Measurements from ENCODE around the gene THAP4.

Gene THAP4

GRCh38 chr2:241638940-241639339, 2.0 kb upstream of the THAP4 start:
- DNase-seq (ENCODE audit: low read depth): no peak

GRCh38 chr2:241637795-241638660, 1.1 kb upstream of the THAP4 start:
- DNase-seq (ENCODE audit: low read depth): peak; percentile 12

DNA sequence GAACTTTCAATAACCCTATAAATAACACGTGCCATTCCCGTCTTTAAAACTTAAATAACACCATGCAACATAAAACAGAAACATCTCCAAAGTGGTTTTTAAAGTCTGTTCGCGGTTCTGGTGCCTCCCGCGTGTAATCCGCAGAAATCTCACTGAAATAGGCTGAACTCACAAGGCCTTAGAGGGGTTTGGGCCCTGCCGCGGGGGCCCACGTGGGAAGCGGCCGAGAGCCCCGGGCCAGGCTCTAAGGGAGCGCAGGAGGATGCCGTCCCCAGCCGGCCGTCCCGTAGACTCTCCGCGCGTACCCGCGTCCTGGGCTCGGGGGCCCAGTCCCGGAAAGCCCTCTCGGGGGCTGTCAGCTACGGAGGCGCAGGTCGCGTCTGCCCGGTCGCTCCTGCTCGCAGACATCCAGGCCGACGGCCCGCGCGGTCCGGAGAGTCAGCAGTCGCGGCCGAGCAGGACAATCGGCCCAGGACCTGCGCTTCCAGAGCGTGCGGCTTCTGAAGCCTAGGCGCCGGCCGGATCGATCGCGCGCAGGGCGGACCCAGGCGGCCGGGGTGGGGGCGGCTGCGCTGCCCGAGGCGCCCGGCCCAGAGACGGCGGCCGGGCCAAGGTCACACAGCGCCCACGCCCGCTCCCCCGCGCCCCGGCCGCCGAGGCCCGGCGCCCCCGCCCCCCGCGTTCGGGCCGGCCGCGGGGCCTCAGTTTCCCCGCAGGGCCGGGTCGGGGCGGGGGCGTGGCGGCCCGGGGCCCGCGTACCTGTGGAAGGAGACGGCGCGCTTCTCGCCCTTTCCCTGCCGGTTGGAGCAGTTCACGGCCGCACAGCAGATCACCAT, 558 bp downstream of the THAP4 start:
- no peak for DNase-seq (ENCODE audit: low read depth)

DNA sequence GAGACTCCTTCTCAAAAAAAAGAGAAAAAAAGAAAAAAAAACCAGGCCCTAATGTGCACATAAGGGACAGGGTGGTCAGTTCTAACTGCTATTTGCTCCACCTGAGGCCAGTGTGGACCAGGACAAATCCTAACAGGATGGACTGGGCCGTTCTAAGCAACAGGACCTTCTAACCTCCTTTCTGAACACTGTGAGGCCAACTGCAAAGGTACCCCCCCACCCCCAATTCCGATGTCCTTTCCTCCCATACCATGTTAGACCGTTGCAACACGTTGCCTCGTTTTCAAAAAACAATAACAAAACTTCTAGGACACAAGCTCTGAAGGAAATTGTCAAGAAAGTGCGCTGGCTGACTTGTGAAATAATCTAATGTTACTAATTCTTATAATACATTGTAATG, 1.2 kb downstream of the THAP4 start:
- DNase-seq (ENCODE audit: low read depth): no peak

DNA sequence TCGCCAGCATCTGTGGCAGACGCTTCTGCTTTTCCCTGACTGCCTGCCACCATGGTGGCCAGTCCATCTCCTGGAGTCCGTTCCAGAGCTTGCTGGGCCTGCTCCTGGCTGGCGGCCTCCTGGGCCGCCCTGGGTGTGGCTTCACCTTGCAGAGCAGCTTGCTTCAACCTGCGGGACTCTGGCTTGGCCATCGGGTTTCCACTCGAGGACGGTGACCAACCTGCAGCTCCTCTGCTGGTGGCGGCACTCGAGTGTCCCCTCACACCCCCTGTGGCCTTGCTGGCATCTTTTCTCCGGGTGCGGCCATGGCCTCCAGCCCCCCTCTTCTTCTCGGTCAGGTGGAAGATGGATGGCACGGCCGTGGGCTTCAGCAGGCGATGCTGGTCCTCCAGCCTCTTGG, 3.4 kb downstream of the THAP4 start:
- DNase-seq (ENCODE audit: low read depth): no peak

GRCh38 chr2:241632478-241633325, 4.3 kb downstream of the THAP4 start:
- no peak for DNase-seq (ENCODE audit: low read depth)

DNA sequence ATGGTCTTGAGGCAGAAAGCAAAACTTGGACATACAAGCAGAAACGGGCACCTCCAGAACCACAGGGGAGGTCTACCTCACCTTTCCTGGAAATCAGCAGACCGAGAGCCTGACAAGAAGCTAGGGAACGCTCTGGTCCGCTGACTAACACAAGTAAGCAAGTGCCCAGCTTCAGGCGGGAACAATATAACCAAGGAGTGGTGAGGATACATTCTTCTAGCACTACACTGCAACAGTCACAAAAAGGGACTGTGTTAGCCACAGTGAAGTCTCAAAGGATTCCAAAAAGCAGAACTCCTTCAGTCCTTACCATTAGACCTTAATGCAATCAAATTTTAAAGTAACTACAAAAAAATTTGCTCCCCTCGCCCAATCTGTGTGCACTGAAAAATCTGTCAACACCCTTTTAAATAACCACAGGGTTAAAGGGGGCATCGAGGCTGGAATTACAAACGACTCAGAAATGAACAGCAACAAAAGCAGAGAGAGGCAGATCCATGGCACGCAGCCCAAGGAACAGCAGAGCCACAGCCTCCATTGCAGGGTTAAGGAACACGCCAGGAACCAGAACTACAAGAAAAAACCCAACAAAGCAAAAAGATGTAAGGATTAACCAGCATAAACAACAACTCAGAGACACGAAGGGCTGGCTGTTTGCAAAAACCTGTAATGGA, 7.1 kb downstream of the THAP4 start:
- DNase-seq (ENCODE audit: low read depth): no peak

GRCh38 chr2:241627675-241628074, 9.3 kb downstream of the THAP4 start:
- no peak for DNase-seq (ENCODE audit: low read depth)

DNA sequence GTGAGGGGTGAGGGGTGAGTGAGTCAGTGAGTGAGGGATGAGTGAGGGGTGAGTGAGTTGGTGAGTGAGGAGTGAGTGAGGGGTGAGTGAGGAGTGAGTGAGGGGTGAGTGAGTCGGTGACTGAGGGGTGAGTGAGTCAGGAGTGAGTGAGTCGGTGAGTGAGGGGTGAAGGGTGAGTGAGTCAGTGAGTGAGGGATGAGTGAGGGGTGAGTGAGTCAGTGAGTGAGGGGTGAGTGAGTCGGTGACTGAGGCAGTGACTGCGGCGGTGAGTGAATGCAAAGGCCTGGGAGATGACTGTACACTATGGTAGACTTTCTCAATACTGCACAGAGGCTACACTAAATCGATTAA, 16.6 kb downstream of the THAP4 start:
- DNase-seq (ENCODE audit: low read depth): no peak

DNA sequence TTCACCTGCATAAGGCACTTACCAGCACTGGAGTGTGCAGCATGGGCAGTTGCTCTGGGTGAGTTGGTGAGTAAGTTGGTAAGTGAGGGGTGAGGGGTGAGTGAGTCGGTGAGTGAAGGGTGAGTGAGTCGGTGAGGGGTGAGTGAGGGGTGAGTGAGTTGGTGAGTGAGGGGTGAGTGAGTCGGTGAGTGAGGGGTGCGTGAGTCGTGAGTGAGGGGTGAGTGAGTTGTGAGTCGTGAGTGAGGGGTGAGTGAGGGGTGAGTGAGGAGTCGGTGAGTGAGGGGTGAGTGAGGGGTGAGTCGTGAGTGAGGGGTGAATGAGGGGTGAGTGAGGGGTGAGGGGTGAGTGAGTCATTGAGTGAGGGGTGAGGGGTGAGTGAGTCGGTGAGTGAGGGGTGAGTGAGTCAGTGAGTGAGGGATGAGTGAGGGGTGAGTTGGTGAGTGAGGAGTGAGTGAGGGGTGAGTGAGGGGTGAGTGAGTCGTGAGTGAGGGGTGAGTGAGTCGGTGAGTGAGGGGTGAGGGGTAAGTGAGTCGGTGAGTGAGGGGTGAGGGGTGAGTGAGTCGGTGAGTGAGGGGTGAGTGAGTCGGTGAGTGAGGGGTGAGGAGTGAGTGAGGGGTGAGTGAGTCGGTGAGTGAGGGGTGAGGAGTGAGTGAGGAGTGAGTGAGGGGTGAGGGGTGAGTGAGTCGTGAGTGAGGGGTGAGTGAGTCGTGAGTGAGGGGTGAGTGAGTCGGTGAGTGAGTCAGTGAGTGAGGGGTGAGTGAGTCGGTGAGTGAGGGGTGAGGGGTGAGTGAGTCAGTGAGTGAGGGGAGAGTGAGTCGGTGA, 17.1 kb downstream of the THAP4 start:
- DNase-seq (ENCODE audit: low read depth): no peak

DNA sequence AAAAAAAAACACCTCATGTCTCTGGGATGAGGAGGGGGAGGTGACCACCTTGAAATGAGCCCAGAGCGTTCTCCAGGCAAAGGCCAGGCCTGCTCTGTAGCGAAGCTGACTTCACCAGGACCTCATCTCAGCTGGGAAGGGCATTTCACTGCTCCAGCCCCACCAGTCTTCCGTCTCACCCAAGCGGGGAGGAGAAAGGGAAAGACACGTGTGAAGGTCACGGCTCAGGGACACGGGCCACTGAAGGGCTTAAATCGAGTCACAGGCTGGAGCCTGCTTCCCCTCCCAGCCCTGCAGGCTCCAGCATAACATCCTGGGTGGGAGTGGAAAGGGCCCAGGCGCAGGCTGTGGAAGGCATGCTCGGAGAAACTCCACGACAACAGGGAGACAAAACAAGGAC, 18.1 kb downstream of the THAP4 start:
- no peak for DNase-seq (ENCODE audit: low read depth)

GRCh38 chr2:241618296-241618805, 18.6 kb downstream of the THAP4 start:
- no peak for DNase-seq (ENCODE audit: low read depth)

- DNase-seq (ENCODE audit: low read depth): no peak
Measured at GRCh38 chr2:241617431-241618154, 19.4 kb downstream of the THAP4 start.

- DNase-seq (ENCODE audit: low read depth): no peak
Measured at GRCh38 chr2:241616168-241617125, 20.5 kb downstream of the THAP4 start.

DNA sequence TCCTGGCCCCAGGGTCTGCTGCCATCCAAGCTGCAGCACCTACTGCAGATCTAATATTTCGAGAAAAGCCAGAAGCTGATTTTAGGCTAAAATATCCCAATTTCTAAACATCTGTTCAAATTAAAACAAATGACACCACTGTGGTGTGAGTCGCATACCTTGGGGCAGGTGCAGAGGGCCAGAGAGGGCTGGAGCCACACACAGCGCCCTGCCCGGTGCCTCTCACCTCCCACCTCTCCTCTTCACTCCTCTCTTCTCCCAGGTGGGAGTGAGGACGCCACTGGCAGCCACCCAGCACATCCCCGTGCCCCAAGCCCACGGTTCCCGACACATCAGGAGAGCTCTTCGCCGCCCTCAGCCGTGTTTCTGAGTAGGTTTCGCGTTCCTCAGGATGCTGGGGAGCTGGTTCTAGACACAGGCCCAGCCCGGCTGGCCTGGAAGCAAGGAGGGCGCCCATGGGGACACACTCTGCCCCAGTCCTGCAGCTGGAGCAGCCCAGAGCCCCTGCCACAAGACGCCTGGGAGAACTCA, 21.4 kb downstream of the THAP4 start:
- DNase-seq (ENCODE audit: low read depth): no peak

DNA sequence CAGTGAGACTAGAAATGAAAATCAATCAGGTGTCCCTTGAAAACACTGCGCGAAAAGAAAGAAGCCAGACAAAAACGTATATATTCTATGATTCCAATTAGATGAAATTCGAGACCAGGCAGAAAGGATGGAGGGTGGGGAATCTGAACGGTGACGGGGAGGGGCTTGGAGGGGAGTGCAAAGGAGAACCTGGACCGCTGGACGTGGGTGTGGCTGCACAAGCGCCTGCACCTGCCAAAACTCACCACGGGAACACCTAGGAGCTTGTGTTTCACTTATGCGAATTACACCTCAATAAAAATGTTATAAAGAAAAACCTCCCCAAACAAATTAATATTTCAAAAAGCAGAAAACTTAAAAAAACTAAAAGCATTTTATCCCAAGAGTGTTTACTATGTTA, 21.9 kb downstream of the THAP4 start:
- DNase-seq (ENCODE audit: low read depth): no peak

- no peak for DNase-seq (ENCODE audit: low read depth)
Measured at GRCh38 chr2:241613017-241613780, 23.8 kb downstream of the THAP4 start.

Measured in T follicular helper cell (primary cell).